Measurements from ENCODE around the gene THEMIS. TPM values are rescaled to one million over a fixed set of nuclear protein-coding genes. Genes with fewer than 3 reads are reported as not detected.

The THEMIS gene
- total and polyA plus RNA-seq, 12 donors = 0.07 to 2.6 (median 0.24) TPM; not detected in 1

- no peaks in the 10 kb centered on the region for H3K9me3 ChIP-seq (replicated peaks in 1 of 3)
- DNase-seq = no peak
- TF ChIP-seq CTCF (IDR thresholded peaks at IDR 0.05) (no peak), POLR2A (IDR thresholded peaks at IDR 0.05) (no peak)
- no peaks in the 10 kb centered on the region for H3K36me3 ChIP-seq (replicated peaks in 1 of 2)
- no peaks in the 10 kb centered on the region for H3K4me1 ChIP-seq (replicated peaks in 1 of 2)
- no peak overlapping the region for H3K27ac ChIP-seq
- no peak overlapping the region for H3K4me3 ChIP-seq
- intact Hi-C loops (cut with DNase I) = no loop called here
- no peaks in the 10 kb centered on the region for H3K27me3 ChIP-seq
- WGBS, 4 donors = 44 to 67% (median 57%) methylated on average over 3 of the region's 3 CpGs
Observed at GRCh38 chr6:127824061-127824460, 76.8 kb downstream of the THEMIS start.

- intact Hi-C loops (cut with DNase I) = no loop called here
- Histone ChIP-seq H3K36me3 (replicated peaks in 1 of 2) (no peaks in the 10 kb centered on the region), H3K27me3 (no peaks in the 10 kb centered on the region), H3K27ac (no peak overlapping the region), H3K4me3 (no peak overlapping the region), H3K9me3 (replicated peaks in 1 of 3) (no peaks in the 10 kb centered on the region), H3K4me1 (replicated peaks in 1 of 2) (no peaks in the 10 kb centered on the region)
- TF ChIP-seq CTCF (IDR thresholded peaks at IDR 0.05) (no peak), POLR2A (IDR thresholded peaks at IDR 0.05) (no peak)
- DNase-seq = no peak
Observed at GRCh38 chr6:127821431-127821830, 79.4 kb downstream of the THEMIS start.

GRCh38 chr6:127818149-127818548 is 82.7 kb downstream of the THEMIS start:
- DNase-seq = no peak
- no peak for TF ChIP-seq CTCF (IDR thresholded peaks at IDR 0.05)
- no peak for TF ChIP-seq POLR2A (IDR thresholded peaks at IDR 0.05)
- H3K36me3 ChIP-seq (replicated peaks in 1 of 2) = no peaks in the 10 kb centered on the region
- 3 to 24% (median 11%) methylated on average over 2 of the region's 2 CpGs for WGBS, 4 donors
- no peaks in the 10 kb centered on the region for H3K27me3 ChIP-seq
- intact Hi-C loops (cut with DNase I) = no loop called here
- H3K27ac ChIP-seq = no peak overlapping the region
- no peaks in the 10 kb centered on the region for H3K4me1 ChIP-seq (replicated peaks in 1 of 2)
- H3K4me3 ChIP-seq = no peak overlapping the region
- no peaks in the 10 kb centered on the region for H3K9me3 ChIP-seq (replicated peaks in 1 of 3)

- 60 to 72% (median 70%) methylated on average over 4 of the region's 4 CpGs for WGBS, 4 donors
- TF ChIP-seq POLR2A (IDR thresholded peaks at IDR 0.05) (no peak), CTCF (IDR thresholded peaks at IDR 0.05) (no peak)
- no peak overlapping the region for H3K4me3 ChIP-seq
- no peaks in the 10 kb centered on the region for H3K36me3 ChIP-seq (replicated peaks in 1 of 2)
- no peak overlapping the region for H3K27ac ChIP-seq
- no peak for DNase-seq
- H3K4me1 ChIP-seq (replicated peaks in 1 of 2) = no peaks in the 10 kb centered on the region
- intact Hi-C loops (cut with DNase I) = no loop called here
- no peaks in the 10 kb centered on the region for H3K9me3 ChIP-seq (replicated peaks in 1 of 3)
- no peaks in the 10 kb centered on the region for H3K27me3 ChIP-seq
Observed at GRCh38 chr6:127816643-127817042, 84.2 kb downstream of the THEMIS start.
